A549 treated with AZD2906 at 1 μM for 4 hours (cell line): ENCODE measurements around the gene LMNA. TPM values are rescaled to one million over a fixed set of nuclear protein-coding genes. Genes with fewer than 3 reads are reported as not detected.

Experiments
- total RNA-seq: library from RNA; stranded (reverse); fragments of 200-300 nt; extraction: Qiagen RNA extraction; gene quantifications from 5 replicates; pipeline ENCODE4 v1.2.3, GENCODE V29; 2022

LMNA gene
- 703 to 786 TPM (median 771 TPM) in 5 replicates for total RNA-seq

GRCh38 chr1:156114101-156114918 lies at the start of gene LMNA:
Gene LMNA (plus strand): TSS chr1:156114711. CDS start chr1:156114919, 208 bp downstream.

GRCh38 chr1:156082309-156083091 lies 32.0 kb upstream of the LMNA start, which contains the start of gene MEX3A:
Gene MEX3A (minus strand): TSS chr1:156082465. CDS start chr1:156081998, 467 bp downstream.

GRCh38 chr1:156153362-156153761 lies 38.9 kb downstream of the LMNA start, which contains the start of gene SEMA4A:
Gene SEMA4A (plus strand): TSS chr1:156153585. CDS start chr1:156154579, 994 bp downstream.

Other genes with a start within 250 kb of the LMNA start
- 18.3 to 22.3 TPM (median 20.0 TPM) in 5 replicates for gene RIT1, start 203.4 kb upstream of the LMNA start, total RNA-seq
- gene KHDC4, start 180.3 kb upstream of the LMNA start, total RNA-seq, result 18.9 to 21.7 TPM (median 19.2 TPM) in 5 replicates
- not detected in 5 replicates for gene RXFP4, start 173.1 kb upstream of the LMNA start, total RNA-seq
- 28.8 to 34.1 TPM (median 33.5 TPM) in 5 replicates for gene ARHGEF2, start 136.2 kb upstream of the LMNA start, total RNA-seq
- 259 to 269 TPM (median 260 TPM) in 5 replicates for gene SSR2, start 93.8 kb upstream of the LMNA start, total RNA-seq
- gene UBQLN4, start 60.9 kb upstream of the LMNA start, total RNA-seq, result 33.7 to 42.4 TPM (median 36.4 TPM) in 5 replicates
- 149 to 159 TPM (median 157 TPM) in 5 replicates for gene LAMTOR2, start 59.9 kb upstream of the LMNA start, total RNA-seq
- 0.21 TPM in 1 of 5 replicates, not detected in the others for gene RAB25, start 53.6 kb upstream of the LMNA start, total RNA-seq
- 1.2 to 2.6 TPM (median 2.1 TPM) in 5 replicates for gene MEX3A, start 32.2 kb upstream of the LMNA start, total RNA-seq
- 0.34 to 0.69 TPM (median 0.40 TPM) in 5 replicates for gene SEMA4A, start 38.9 kb downstream of the LMNA start, total RNA-seq
- gene SLC25A44, start 79.4 kb downstream of the LMNA start, total RNA-seq, result 24.4 to 29.9 TPM (median 27.4 TPM) in 5 replicates
- gene PMF1, start 98.3 kb downstream of the LMNA start, total RNA-seq, result 57.2 to 60.2 TPM (median 59.0 TPM) in 5 replicates
- 0.15 to 0.37 TPM (median 0.32 TPM) in 5 replicates for gene BGLAP, start 127.5 kb downstream of the LMNA start, total RNA-seq
- gene PAQR6, start 133.3 kb downstream of the LMNA start, total RNA-seq, result 1.9 to 4.6 TPM (median 4.2 TPM) in 5 replicates
- gene SMG5, start 168.1 kb downstream of the LMNA start, total RNA-seq, result 38.1 to 44.8 TPM (median 41.8 TPM) in 5 replicates
- 5.8 to 8.9 TPM (median 7.9 TPM) in 5 replicates for gene TMEM79, start 169.6 kb downstream of the LMNA start, total RNA-seq
- gene GLMP, start 181.0 kb downstream of the LMNA start, total RNA-seq, result 33.4 to 48.1 TPM (median 43.3 TPM) in 5 replicates
- gene VHLL, start 184.6 kb downstream of the LMNA start, total RNA-seq, result not detected in 5 replicates
- 364 to 420 TPM (median 388 TPM) in 5 replicates for gene CCT3, start 223.6 kb downstream of the LMNA start, total RNA-seq
- 2.0 to 2.7 TPM (median 2.0 TPM) in 5 replicates for gene TSACC, start 223.8 kb downstream of the LMNA start, total RNA-seq